GM04503 (cell line): ENCODE data around the gene AGAP3.

Experiments
- DNase-seq: peaks from one replicate; pipeline ENCODE4 v3.0.0-alpha.2; 2012; ENCODE audit warnings: low read depth

The AGAP3 gene

GRCh38 chr7:151124481-151124880 lies 38.2 kb downstream of the AGAP3 start:
- no peak for DNase-seq

- no peak for DNase-seq
These were observed 38.7 kb downstream of the AGAP3 start for GRCh38 chr7:151124899-151125399.

- DNase-seq, result no peak
These were observed 39.2 kb downstream of the AGAP3 start for GRCh38 chr7:151125470-151125845.

- DNase-seq, result no peak
These were observed 39.7 kb downstream of the AGAP3 start for GRCh38 chr7:151125846-151126481.

GRCh38 chr7:151126491-151127137 lies 40.3 kb downstream of the AGAP3 start:
- no peak for DNase-seq

GRCh38 chr7:151128144-151128543 lies 41.9 kb downstream of the AGAP3 start:
- no peak for DNase-seq

GRCh38 chr7:151128716-151129115 lies 42.4 kb downstream of the AGAP3 start:
- no peak for DNase-seq

- DNase-seq, result no peak
These were observed 43.1 kb downstream of the AGAP3 start for GRCh38 chr7:151129117-151129959.

- DNase-seq, result no peak
These were observed 43.8 kb downstream of the AGAP3 start for GRCh38 chr7:151129960-151130591.

GRCh38 chr7:151130741-151131157 lies 44.5 kb downstream of the AGAP3 start:
- no peak for DNase-seq

GRCh38 chr7:151131224-151131591 lies 44.9 kb downstream of the AGAP3 start:
- DNase-seq, result no peak

- DNase-seq, result no peak
These were observed 45.5 kb downstream of the AGAP3 start for GRCh38 chr7:151131592-151132293.

GRCh38 chr7:151132461-151133205 lies 46.4 kb downstream of the AGAP3 start:
- no peak for DNase-seq

- DNase-seq, result no peak
These were observed 47.2 kb downstream of the AGAP3 start for GRCh38 chr7:151133266-151133985.

GRCh38 chr7:151133986-151134742 lies 47.9 kb downstream of the AGAP3 start:
- DNase-seq, result no peak

GRCh38 chr7:151134743-151135524 lies 48.7 kb downstream of the AGAP3 start:
- no peak for DNase-seq

GRCh38 chr7:151135525-151135845 lies 49.2 kb downstream of the AGAP3 start:
- DNase-seq, result no peak

- DNase-seq, result no peak
These were observed 49.9 kb downstream of the AGAP3 start for GRCh38 chr7:151135866-151136843.
